Fibroblast of the aortic adventitia (primary cell): ENCODE results near the gene REXO4. TPM values are rescaled to one million over a fixed set of nuclear protein-coding genes. Genes with fewer than 3 reads are reported as not detected.
A peak's percentile ranks its signal among the peaks of the same experiment; 100 is the strongest.

Experiments used
- DNase-seq: peaks from one replicate; pipeline ENCODE4 v3.0.0-alpha.2; 2010; ENCODE audit warnings: low read depth
- H3K4me3 ChIP-seq: 2 replicates; pipeline ENCODE4 v1.5.1; 2011; ENCODE audit warnings: low read depth, mild to moderate bottlenecking, control low read depth, low read length, moderate library complexity
- CTCF ChIP-seq: IDR thresholded peaks from 2 replicates; pipeline ENCODE4 v1.5.1; 2011; ENCODE audit warnings: mild to moderate bottlenecking, low read length, control low read depth, inconsistent platforms; ENCODE audit not compliant: insufficient read depth
- total RNA-seq: library from RNA; depleted of rRNA; stranded (reverse); fragments of >200 nt; gene quantifications from 2 replicates; pipeline ENCODE4 v1.2.3, GENCODE V29; 2012; ENCODE audit warnings: low replicate concordance

The REXO4 gene
- total RNA-seq, 1 donor = 11.7 TPM

GRCh38 chr9:133369933-133370332 lies 47.9 kb downstream of the REXO4 start:
- TF ChIP-seq CTCF = no peak
- H3K4me3 ChIP-seq = no peak overlapping the region
- DNase-seq = no peak

GRCh38 chr9:133369422-133369821 lies 48.4 kb downstream of the REXO4 start:
- no peak overlapping the region for H3K4me3 ChIP-seq
- no peak for TF ChIP-seq CTCF
- no peak for DNase-seq

GRCh38 chr9:133368249-133368881 lies 49.4 kb downstream of the REXO4 start:
- H3K4me3 ChIP-seq = no peak overlapping the region
- TF ChIP-seq CTCF = no peak
- DNase-seq = peak; percentile 18

- no peak overlapping the region for H3K4me3 ChIP-seq
- no peak for TF ChIP-seq CTCF
- DNase-seq = no peak
These were observed 50.0 kb downstream of the REXO4 start for GRCh38 chr9:133367778-133368177.

GRCh38 chr9:133367221-133367620 lies 50.6 kb downstream of the REXO4 start:
- no peak overlapping the region for H3K4me3 ChIP-seq
- TF ChIP-seq CTCF = no peak
- DNase-seq = no peak

- TF ChIP-seq CTCF = no peak
- DNase-seq = no peak
- H3K4me3 ChIP-seq = no peak overlapping the region
These were observed 51.4 kb downstream of the REXO4 start for GRCh38 chr9:133366435-133366834.
